Breast epithelium (tissue), 4 donors: Measurements from ENCODE around the gene IFNA7. TPM values are rescaled to one million over a fixed set of nuclear protein-coding genes. Genes with fewer than 3 reads are reported as not detected.
"Not testable (repeated sequence)": the region's sequence is repeated elsewhere in the genome, so short reads cannot be mapped to it uniquely, and the experiment has no call there.

Experiments used
- DNase-seq, 2 donors: peaks; one replicate each; pipeline ENCODE4 v3.0.0-alpha.2; 2019; ENCODE audit warnings: low spot score in 2 of 2
- H3K27ac ChIP-seq, 2 donors: fragments of 200-600 bp; sonication (generic) in 1 of 2; one replicate each; pipeline ENCODE4 v1.5.1; 2016 to 2019; ENCODE audit warnings: mild to moderate bottlenecking in 1 of 2
- H3K27me3 ChIP-seq, 2 donors: fragments of 200-600 bp; sonication (generic) in 1 of 2; one replicate each; pipeline versions ENCODE4 v1.5.1 to v1.6.0; 2017 to 2019; ENCODE audit warnings: control low read depth in 1 of 2, mild to moderate bottlenecking in 1 of 2
- H3K36me3 ChIP-seq: fragments of 200-600 bp; one replicate; pipeline ENCODE4 v1.5.1; 2019
- H3K4me1 ChIP-seq, 2 donors: fragments of 200-600 bp; sonication (generic); one replicate each; pipeline ENCODE4 v1.5.1; 2016 to 2019; ENCODE audit warnings: control low read depth in 1 of 2
- H3K4me3 ChIP-seq, 3 donors: fragments of 200-600 bp; sonication (generic); 1 replicate in 2 of 3; 2 replicates in 1 of 3; pipeline ENCODE4 v1.5.1; 2016 to 2019; ENCODE audit warnings: mild to moderate bottlenecking in 3 of 3, moderate library complexity in 2 of 3
- H3K9me3 ChIP-seq, 2 donors: fragments of 200-600 bp; sonication (generic) in 1 of 2; one replicate each; pipeline ENCODE4 v1.5.1; 2016 to 2019; ENCODE audit warnings: control low read depth in 1 of 2
- POLR2A ChIP-seq: fragments of 450-650 bp; IDR thresholded peaks from one replicate; pipeline ENCODE4 v1.6.1; 2016; ENCODE audit warnings: antibody characterized with exemption, mild to moderate bottlenecking, moderate library complexity
- POLR2AphosphoS5 ChIP-seq, 3 donors: sonication (generic); formaldehyde crosslinking; IDR thresholded peaks; one replicate each; pipeline ENCODE4 v1.6.1; 2017; ENCODE audit warnings: antibody characterized with exemption in 3 of 3
- intact Hi-C: fragments of 100-400 bp; cut with DNase I; formaldehyde crosslinking; loops from one replicate; pipeline ENCODE4 v1.15.1; 2023; ENCODE audit warnings: low total_unique reads
- total RNA-seq, 3 donors: library from RNA; depleted of rRNA; stranded (reverse); fragments of >200 nt; gene quantifications; one replicate each; pipeline ENCODE4 v1.1.0, GENCODE V29; 2016
- TF ChIP-seq, protein P1 (sequence below), 3 donors: fragments of 450-650 bp; IDR thresholded peaks; one replicate each; pipeline ENCODE4 v1.5.1; 2016 to 2017; ENCODE audit warnings: antibody characterized with exemption in 3 of 3, mild to moderate bottlenecking in 3 of 3, moderate library complexity in 3 of 3

Gene IFNA7
- total RNA-seq, 3 donors from 2014 or later: not detected

GRCh38 chr9:21235468-21236359 lies 33.7 kb upstream of the IFNA7 start:
- H3K27me3 ChIP-seq, H3K4me3 ChIP-seq, H3K4me1 ChIP-seq, DNase-seq, H3K27ac ChIP-seq, H3K36me3 ChIP-seq, intact Hi-C loops, H3K9me3 ChIP-seq: not testable (repeated sequence)
- TF ChIP-seq, protein P1, sequence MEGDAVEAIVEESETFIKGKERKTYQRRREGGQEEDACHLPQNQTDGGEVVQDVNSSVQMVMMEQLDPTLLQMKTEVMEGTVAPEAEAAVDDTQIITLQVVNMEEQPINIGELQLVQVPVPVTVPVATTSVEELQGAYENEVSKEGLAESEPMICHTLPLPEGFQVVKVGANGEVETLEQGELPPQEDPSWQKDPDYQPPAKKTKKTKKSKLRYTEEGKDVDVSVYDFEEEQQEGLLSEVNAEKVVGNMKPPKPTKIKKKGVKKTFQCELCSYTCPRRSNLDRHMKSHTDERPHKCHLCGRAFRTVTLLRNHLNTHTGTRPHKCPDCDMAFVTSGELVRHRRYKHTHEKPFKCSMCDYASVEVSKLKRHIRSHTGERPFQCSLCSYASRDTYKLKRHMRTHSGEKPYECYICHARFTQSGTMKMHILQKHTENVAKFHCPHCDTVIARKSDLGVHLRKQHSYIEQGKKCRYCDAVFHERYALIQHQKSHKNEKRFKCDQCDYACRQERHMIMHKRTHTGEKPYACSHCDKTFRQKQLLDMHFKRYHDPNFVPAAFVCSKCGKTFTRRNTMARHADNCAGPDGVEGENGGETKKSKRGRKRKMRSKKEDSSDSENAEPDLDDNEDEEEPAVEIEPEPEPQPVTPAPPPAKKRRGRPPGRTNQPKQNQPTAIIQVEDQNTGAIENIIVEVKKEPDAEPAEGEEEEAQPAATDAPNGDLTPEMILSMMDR (IDR thresholded peaks at IDR 0.05): peak in 2 of 3 donors; percentile 22 to 34

- H3K4me1 ChIP-seq: no peaks in the 10 kb centered on the region
Measured at GRCh38 chr9:21234153-21234687, 32.2 kb upstream of the IFNA7 start.

GRCh38 chr9:21233258-21233657 lies 31.3 kb upstream of the IFNA7 start:
- Histone ChIP-seq H3K27me3 (no peaks in the 10 kb centered on the region), H3K36me3 (no peaks in the 10 kb centered on the region), H3K4me3 (no peak overlapping the region), H3K4me1 (no peaks in the 10 kb centered on the region), H3K9me3 (no peaks in the 10 kb centered on the region), H3K27ac (no peak overlapping the region)
- no peak for TF ChIP-seq POLR2A
- no peak for TF ChIP-seq POLR2AphosphoS5 (IDR thresholded peaks at IDR 0.05)
- TF ChIP-seq, protein P1 (IDR thresholded peaks at IDR 0.05): no peak
- DNase-seq: no peak
- intact Hi-C loops: no loop called here

More at GRCh38 chr9:21234153-21234687, 32.2 kb upstream of the IFNA7 start:
- Histone ChIP-seq H3K27ac (no peak overlapping the region), H3K27me3 (no peaks in the 10 kb centered on the region), H3K4me3 (no peak overlapping the region), H3K9me3 (no peaks in the 10 kb centered on the region), H3K36me3 (no peaks in the 10 kb centered on the region)
- DNase-seq: no peak
- TF ChIP-seq, protein P1 (IDR thresholded peaks at IDR 0.05): no peak
- TF ChIP-seq POLR2A: no peak
- TF ChIP-seq POLR2AphosphoS5 (IDR thresholded peaks at IDR 0.05): no peak
- intact Hi-C loops: no loop called here

DNA sequence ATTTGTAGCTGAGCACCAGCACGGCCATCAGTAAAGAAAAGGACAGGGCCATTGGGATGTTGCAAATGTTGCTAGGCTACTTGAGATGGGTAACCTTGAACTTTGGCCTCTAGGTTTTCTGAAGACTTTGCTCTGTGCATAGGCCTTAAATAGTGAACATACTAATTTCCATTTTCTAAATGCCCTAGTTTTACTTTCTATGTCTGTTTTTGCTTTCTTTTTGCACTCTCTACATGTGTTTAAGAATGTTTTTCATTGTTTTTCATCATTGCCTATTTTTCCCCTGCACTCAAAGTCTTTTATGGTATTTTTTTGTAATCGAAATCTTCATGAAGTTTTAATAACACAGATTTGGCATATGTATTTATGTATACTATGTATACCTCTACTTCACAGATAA lies 26.1 kb upstream of the IFNA7 start, which contains the start of gene IFNA17:
Gene IFNA17, minus strand, starts transcription at position 101 of the 400 bp plus-strand sequence. Its CDS starts 49 bp downstream, at position 52.
- no peak within 1 kb of the TSS for H3K27ac ChIP-seq
- TF ChIP-seq POLR2A (no peak), POLR2AphosphoS5 (IDR thresholded peaks at IDR 0.05) (no peak)
- TF ChIP-seq, protein P1 (IDR thresholded peaks at IDR 0.05): no peak
- no peak within 1 kb of the TSS for H3K4me3 ChIP-seq
- DNase-seq: no peak
- H3K4me1 ChIP-seq: no peaks in the 10 kb centered on the region
- H3K27me3 ChIP-seq: no peaks in the 10 kb centered on the region
- intact Hi-C loops: no loop called here
- H3K9me3 ChIP-seq: no peaks in the 10 kb centered on the region
- H3K36me3 ChIP-seq: no peaks in the 10 kb centered on the region

- H3K9me3 ChIP-seq, H3K36me3 ChIP-seq, H3K4me1 ChIP-seq, intact Hi-C loops, H3K27me3 ChIP-seq, DNase-seq, H3K27ac ChIP-seq, H3K4me3 ChIP-seq: not testable (repeated sequence)
Measured at GRCh38 chr9:21217211-21217610, 15.2 kb upstream of the IFNA7 start, which contains the start of gene IFNA16. IFNA16 (minus strand) TSS chr9:21217311; CDS start chr9:21217305, 6 bp downstream.

DNA sequence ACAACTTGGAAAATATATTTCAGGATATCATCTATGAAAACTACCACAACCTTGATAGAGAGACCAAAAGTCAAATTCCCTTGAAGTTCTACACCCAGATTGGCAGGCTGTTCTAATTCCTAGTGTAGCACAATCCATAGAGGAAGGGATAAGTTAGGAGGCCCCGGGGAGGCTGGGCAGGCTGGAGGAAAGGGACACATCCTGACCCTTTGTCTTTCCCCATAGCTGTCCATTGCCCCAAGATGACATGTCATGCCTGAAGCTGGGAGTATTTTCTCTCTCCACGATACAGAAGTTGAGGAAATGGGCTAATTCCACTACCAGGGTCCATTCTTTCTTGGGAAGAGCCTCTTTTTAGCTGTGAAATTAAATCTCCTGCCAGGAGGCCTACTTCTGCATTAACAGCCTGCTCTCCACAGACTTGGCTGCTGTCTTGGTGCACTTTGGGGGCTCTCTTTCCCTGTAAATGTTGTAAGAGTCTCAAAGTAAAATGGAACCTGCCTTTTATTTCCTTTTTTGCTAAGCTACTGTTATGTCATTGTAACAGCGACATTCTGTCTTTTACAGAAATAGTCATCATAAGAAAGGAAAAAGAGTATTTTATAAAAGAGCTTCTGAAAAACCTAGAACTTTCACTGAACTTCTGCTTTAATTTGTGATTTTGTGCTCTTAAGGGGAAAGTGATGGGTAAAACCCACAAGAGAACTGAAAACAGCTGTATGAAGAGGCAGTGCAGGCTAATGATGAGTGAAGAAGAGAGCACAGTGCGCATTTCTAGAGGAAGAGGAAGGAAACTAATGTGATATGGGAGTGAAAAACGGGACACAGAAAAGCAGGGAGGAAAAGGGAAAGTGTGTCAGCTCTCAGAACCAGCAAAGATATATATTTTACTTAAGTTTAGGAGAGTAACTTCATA lies 11.7 kb upstream of the IFNA7 start:
- H3K27ac ChIP-seq, H3K27me3 ChIP-seq, H3K4me1 ChIP-seq, DNase-seq, H3K4me3 ChIP-seq, H3K9me3 ChIP-seq, H3K36me3 ChIP-seq, intact Hi-C loops: not testable (repeated sequence)

DNA sequence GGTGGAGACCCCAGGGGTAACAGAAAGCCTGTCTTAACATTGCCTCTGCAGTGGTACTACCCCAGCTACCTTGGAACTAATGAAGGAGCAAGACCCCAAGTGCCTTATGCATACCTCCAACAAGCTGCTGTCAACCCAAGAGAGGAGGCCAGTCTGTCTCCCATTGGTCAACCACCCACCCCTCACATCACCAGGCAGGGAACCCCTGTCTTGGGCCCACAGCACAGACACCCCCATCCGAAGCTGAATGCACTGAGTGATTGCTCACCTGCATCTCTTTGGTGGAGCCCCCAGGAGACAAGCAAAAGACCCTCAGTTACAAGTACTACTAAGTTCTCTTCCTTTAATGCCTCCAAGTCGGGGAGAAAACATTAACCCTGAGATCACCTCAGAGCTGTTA lies 10.2 kb upstream of the IFNA7 start:
- H3K4me1 ChIP-seq, H3K4me3 ChIP-seq, intact Hi-C loops, H3K27me3 ChIP-seq, H3K36me3 ChIP-seq, H3K9me3 ChIP-seq, H3K27ac ChIP-seq, DNase-seq: not testable (repeated sequence)

- H3K9me3 ChIP-seq, intact Hi-C loops, H3K36me3 ChIP-seq, DNase-seq, H3K4me3 ChIP-seq, H3K4me1 ChIP-seq, H3K27me3 ChIP-seq, H3K27ac ChIP-seq: not testable (repeated sequence)
Measured at GRCh38 chr9:21210782-21211181, 8.8 kb upstream of the IFNA7 start.
